GM15510 (cell line): ENCODE results near the gene DIP2C.

ENCODE experiments used
- POLR2A ChIP-seq: IDR thresholded peaks from 3 replicates; pipeline ENCODE4 v1.6.1; 2011; ENCODE audit warnings: borderline replicate concordance; ENCODE audit not compliant: insufficient read length; ENCODE audit errors: extremely low read depth

Gene DIP2C

DNA sequence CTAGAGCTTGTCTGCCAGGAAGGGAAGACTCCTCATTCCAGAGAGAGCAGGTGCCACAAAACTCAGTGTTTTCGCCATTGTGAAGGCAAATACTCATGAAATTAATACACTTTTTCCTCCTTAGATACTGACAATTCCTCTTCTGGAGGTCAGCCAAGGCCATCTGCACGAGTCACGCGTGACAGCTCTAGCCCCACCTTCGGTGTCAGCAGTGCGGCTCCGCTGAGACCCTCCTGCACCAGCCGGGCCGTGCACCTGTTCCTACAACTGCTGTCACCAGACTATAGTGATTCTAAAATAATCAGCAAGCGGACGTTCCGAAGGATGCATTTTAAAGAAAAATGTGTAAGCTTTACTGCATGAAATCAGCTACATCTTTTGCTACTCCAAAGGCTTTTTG lies 127.7 kb downstream of the DIP2C start:
- TF ChIP-seq POLR2A: no peak

DNA sequence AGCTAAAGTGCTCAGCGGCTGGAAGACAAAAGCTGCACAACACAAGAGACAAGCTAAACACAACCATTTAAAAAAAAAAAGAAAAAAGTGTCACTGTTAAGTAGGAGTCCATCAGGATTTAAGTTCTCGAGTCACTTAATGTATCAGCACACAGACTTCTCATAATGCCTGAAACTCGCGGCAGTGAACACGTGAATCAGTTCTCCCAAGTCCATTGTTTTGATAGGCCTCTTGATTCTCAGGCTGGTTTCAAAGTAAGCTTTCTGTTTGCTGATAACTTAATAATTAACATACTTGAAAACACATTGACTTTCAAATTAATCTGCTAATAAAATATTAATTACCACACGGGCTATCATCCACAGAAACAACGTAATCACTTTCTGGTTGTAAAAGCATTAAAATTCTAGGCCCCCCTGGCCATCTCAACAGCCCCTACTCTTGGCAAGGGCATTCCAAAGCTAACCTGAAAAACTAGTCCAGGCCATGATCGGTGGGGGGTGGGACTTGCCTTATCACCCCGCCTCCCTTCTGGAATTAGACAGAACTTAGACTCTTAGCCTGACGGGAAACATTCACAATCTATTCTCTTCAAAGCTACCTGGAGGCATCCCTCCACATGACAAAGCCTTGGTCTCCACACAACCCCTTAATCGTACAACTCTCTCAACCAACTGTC lies 129.0 kb downstream of the DIP2C start:
- no peak for TF ChIP-seq POLR2A

DNA sequence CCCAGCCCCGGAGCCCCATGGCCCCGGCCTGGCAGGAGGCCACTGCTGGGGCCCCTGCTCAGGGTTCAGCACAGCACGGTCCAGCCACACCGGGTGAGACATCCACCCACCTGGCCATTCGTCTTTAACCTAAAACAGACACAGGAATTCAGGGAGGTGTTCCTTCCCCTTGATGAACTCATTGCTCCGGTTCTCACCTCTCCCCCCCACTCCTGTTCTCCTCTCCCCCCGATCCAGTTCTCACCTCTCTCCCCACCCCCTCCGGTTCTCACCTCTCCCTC lies 129.8 kb downstream of the DIP2C start:
- no peak for TF ChIP-seq POLR2A

DNA sequence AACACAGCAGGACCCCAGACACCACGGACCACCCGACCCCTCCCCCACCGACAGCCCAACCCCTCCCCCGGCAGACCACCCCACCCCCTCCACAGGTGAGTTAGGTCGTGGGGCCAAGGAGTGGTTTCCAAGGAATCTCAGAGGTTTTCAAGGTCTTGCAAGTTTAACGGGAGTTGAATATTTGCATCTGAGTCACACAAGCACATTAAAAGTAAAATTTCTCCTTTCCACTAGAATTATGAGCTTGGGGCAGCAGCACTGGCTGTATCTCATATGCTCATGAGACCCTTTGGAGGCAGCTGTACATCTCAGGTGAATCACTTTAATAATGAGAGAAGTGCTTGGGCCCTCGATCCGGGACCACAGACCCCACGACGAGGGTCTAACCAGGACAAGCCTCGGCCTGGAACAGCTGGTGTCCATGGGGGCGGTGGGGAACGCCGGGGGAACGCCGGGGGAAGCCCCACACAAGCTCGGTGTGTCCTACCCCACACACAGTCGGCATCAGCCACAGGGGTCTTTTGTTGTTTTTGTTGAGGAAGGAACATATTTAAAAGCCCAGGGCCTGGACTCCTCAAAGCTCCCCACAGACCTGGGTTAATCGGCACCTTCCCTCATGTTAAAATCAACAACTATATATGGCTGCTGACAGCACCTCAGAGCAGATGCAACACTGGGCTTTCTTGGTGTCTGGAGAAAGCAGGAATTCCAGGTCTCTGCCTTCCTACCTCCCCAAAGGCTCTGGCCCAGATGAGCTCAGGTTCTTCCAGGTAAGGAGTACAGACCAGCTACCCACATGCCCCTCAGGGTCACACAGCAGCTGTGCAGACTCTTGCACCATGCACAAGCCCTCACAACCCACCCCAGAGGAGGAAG lies 130.3 kb downstream of the DIP2C start:
- TF ChIP-seq POLR2A: no peak

DNA sequence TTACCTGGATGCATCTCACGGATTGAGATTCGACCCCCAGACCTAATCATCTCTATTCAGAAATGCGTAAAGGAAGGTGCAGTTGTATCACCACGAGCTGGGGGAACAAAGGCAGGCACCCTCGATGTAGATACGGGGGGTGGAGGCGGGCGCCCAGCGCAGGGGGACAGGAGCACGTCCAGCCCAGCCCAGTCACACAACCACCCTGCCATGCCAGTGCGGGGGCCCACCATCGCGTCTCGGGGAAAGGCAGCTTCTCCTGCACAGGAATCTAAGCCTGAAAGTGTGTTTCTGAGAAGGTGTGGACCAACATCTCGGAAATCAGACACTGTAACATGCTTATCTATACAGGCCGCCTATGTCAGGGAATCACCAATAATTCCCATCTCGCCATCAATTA lies 131.1 kb downstream of the DIP2C start:
- TF ChIP-seq POLR2A: no peak

DNA sequence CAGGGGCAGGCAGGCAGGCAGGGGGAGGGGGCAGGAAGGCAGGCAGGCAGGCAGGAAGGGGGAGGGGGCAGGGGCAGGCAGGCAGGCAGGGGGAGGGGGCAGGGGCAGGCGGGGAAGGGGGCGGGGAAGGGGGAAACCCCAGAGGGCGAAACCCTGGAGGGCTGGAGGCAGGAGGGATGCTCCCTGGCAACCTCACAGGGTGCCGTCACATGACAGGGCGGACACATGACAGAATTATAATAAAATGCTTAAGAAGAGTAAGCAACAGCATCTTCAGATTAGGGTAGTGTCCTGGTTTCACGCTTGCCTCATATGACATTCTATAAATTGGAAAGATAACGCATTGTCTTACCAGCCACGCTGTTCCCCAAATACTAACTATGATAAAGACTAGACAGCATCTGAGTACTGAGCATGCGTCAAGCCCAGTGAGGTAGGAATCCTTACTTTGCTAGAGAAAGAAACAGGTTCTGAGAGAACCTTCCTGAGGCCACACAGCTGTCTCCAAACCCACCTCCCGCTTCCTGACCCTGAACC lies 131.6 kb downstream of the DIP2C start:
- TF ChIP-seq POLR2A: no peak

DNA sequence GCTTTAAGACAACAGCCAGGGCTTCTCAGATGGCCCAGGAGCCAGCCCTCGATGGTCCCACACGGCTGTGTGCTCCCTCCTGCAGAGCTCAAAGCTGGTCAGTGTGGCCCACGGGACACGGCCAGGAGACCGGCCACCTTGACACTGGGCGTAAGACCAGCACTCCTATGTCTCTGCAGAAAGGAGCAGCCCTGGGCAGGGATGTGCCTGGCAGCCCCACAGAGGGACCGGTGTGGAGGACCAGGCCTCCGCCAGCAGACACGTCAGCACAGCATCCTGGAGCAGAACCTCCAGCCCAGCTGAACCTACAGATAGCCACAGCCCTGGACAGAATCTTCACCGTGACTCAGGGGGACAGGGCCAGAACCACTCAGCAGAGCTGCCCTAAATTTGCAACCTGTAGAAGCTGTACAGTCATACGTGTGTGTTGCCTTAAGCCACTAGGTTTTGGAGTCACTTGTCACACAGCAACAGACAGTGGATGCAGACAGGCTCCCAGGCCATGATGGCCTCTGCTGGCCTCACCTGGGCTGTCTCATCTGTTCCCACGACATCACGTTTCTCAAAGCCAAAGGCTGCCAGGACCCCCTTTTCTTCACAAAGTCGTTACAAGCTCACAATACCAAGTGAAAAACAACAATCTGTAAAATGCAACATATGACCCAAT lies 132.4 kb downstream of the DIP2C start:
- TF ChIP-seq POLR2A: no peak

DNA sequence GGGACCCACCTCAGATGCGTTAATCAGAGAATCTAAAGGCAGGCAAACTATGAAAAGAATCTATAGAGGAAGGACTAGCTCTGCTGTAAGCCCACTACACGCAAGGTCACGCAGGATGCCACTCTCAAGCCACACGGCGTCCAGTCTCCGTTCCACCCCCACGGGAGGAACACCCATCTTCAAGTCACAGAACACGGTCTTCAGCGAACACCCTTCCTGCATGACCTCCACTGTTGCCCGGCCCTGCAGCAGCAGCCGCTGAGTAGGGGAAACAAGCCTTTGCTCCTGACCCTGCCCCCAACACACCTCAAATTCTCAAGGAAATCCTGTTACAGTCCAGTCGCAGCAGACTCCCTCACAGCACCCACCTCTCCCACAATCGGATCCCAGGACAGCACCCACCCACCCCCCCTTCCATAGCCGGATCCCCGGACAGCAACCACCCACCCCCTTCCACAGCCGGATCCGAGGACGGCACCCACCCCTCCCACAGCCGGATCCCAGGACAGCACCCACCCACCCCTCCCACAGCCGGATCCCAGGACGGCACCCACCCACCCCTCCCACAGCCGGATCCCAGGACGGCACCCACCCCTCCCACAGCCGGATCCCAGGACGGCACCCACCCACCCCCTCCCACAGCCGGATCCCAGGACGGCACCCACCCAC lies 133.7 kb downstream of the DIP2C start:
- TF ChIP-seq POLR2A: no peak

DNA sequence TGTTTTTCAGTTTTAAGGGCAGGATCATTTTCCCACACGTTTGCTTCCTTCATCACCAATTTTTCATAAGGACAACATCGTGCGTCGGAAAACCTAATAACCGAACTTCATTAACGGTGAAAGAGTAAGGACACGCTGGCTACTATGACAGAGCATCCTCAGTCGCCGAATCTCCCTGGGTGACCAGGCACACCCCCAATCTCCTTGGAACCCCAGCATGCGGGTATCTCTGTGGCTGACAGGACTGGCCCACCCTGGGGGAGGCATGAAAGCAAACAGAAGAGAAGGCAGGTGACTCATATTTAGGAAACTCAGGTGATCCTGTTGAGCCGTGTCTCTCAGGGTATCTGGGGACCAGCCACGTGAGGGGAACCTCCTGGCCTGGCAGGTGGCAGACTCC lies 134.2 kb downstream of the DIP2C start:
- no peak for TF ChIP-seq POLR2A

DNA sequence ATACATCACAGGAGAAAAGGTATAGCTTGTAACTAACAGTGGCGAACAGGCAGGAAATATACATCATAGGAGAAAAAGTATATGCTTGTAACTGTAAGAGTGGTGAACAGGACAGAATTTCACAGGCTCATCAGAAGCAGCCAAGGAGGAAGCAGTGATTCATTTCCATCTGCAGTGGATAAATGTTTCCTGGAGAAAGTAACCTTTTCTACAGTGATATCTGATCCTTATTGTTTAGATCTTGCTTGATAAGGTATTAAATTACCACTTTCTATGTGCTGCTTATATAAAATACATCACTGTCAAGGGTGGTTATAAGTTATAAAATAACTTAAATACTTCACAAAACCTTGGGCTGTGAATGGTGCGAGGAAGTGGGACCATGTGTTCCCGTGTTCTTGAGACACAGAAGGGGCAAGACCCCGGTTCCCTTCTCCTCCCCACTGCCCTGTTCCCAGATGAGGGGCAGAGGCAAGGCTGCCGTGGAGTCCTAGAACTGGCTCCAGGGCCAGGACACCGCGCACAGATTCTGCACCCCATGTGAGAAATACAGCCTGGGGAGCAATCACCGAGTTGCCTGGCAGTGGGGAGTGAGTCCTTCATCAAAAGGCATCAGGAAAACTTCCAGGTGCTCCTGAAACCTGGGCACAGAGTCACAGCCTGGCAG lies 135.2 kb downstream of the DIP2C start:
- TF ChIP-seq POLR2A: no peak

DNA sequence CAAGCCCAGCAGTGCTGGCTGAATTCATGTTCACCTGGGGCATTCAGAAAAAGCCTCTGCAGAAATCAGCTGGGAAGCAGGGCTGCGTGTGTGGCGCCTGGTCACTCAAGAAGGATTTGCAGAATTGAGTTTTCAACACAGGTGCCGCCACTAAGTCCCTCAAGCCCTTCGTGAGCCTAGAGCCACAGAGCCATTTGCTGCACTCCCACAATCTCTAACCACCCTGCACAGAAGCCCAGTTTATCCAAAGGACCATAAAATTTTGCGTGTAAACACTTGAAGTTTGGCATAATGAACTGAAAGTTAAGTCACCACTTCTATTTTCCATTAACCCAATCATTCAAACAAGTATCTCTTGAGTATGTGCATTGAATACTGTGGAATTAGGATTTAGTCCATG lies 136.2 kb downstream of the DIP2C start:
- TF ChIP-seq POLR2A: no peak

DNA sequence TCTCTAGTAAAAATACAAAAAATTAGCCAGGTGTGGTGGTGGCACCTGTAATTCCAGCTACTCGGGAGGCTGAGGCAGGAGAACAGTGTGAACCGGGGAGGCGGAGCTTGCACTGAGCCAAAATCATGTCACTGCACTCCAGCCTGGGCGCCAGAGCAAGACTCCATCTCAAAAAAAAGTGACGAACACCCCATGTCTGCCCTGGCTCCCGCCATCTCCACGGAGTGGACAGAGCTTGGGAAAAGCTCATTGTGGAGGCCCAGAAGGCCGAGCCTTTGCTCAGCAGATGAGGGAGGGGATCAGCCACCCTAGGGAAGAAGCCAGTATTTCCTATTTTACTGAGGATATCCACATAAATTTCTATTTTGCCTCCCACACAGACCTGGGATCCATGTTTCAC lies 136.8 kb downstream of the DIP2C start:
- no peak for TF ChIP-seq POLR2A

DNA sequence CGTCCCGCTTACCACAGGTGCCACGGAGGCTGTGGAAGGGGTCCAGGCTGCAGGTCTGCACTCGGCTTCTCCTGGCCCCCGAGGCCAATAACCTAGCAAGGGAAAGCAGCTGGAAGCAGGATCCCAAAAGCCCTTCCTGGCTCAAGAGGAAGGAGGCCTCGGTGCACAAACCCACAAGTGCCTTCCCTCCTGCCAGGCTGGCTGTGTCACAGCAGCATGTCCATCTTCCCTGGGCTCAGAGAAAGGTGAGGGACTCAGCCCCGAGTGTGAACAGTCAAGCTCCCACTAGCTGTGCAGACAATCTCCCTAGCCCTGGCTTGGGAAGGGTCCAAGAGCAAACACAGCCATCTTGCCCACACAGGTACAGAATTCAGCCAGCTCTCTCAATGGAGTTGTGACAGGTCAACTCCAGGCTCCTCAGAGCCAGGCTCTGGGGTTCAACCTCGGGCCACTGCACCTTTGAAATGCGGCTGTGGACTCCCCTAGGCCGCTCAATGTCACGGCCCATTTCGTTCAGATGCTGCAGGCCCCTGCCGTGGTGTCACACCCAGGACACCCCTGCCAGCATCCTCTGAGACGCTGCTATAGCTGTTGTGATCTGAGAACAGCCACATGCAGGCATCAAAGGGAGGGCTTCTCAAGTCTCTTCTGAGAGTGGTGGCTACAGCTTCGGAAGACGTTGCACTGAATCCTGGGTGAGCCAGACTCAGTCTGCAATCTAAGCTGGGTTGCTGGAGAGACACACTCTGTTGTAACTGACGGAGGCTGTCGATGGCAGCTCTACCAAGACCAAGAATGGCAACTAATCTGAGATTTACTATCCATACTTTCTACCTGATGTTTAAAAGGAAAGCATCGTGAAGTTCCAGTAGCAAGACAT lies 137.9 kb downstream of the DIP2C start:
- no peak for TF ChIP-seq POLR2A

DNA sequence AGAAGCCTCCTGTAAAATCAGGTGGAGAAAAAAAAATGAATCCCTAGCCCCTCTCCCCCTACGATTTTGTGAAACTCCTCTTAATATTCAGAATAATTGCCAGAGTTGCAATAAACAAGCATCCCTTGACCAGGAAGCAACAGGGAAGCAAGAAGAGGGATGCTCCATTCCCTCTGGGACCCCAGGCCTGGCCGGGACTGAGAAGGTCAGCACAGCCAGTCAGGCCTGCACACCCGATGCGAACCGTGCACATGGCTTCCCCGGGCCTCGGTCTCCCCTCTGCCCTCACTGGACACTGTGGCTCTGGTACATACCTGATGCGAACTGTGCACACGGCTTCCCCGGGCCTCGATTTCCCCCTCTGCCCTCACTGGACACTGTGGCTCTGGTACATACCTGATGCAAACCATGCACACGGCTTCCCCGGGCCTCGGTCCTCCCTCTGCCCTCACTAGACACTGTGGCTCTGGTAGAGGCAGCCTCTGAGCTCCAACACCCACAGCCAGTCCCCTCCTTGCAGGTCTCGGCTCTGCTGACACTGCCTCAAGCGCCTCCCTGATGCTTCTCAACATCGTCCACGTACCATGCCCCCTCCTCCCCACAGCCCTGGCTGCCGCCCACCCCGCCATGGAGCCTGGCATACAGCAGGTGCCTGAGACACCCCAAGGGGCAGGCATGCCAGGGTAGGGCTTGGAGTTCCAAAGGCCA lies 138.6 kb downstream of the DIP2C start:
- TF ChIP-seq POLR2A: no peak

DNA sequence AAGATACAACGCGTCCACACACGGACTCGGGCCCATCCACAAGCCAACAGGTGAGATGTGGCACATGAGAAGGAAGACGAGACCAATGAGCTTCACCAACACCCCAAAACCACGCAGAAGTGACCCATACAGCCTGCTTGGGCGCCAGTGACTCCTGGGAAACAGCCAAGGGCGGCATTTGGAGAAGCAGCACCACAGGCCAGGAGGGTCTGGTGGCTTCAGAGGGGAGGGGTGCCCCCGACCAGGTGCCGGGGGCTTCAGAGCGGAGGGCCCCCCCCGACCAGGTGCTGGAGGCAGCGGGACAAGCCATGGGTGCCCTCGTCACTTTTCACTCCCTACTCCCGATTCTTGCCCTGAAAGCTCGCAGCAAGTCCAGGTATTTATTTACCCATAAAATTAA lies 140.1 kb downstream of the DIP2C start:
- no peak for TF ChIP-seq POLR2A
